Dendritic cell treated with granulocyte-macrophage colony-stimulating factor and Interleukin-4, amounts not matched to agents 40 ng/mL and 50 ng/mL, for 4 days (primary cell): ENCODE data around the gene ENAM.
"Not testable (repeated sequence)": the region's sequence is repeated elsewhere in the genome, so short reads cannot be mapped to it uniquely, and the experiment has no call there.

Source experiments
- H3K27ac Mint-ChIP-seq: one replicate; pipeline ENCODE4 v1.8.0; 2022; ENCODE audit warnings: mild to moderate bottlenecking, mixed read lengths
- H3K27me3 Mint-ChIP-seq: one replicate; pipeline ENCODE4 v1.8.0; 2022; ENCODE audit warnings: mild to moderate bottlenecking, mixed read lengths
- H3K36me3 Mint-ChIP-seq: one replicate; pipeline ENCODE4 v1.8.0; 2022; ENCODE audit warnings: low read depth, mixed read lengths
- H3K4me1 Mint-ChIP-seq: one replicate; pipeline ENCODE4 v1.8.0; 2022; ENCODE audit warnings: low read depth, mixed read lengths
- H3K4me3 Mint-ChIP-seq: one replicate; pipeline ENCODE4 v1.8.0; 2022; ENCODE audit warnings: mild to moderate bottlenecking, moderate library complexity, mixed read lengths
- H3K9me3 Mint-ChIP-seq: one replicate; pipeline ENCODE4 v1.8.0; 2022; ENCODE audit warnings: mixed read lengths
- intact Hi-C: fragments of 100-400 bp; cut with micrococcal nuclease; formaldehyde crosslinking; loops from one replicate; pipeline ENCODE4 v1.15.0; 2022

The ENAM gene

DNA sequence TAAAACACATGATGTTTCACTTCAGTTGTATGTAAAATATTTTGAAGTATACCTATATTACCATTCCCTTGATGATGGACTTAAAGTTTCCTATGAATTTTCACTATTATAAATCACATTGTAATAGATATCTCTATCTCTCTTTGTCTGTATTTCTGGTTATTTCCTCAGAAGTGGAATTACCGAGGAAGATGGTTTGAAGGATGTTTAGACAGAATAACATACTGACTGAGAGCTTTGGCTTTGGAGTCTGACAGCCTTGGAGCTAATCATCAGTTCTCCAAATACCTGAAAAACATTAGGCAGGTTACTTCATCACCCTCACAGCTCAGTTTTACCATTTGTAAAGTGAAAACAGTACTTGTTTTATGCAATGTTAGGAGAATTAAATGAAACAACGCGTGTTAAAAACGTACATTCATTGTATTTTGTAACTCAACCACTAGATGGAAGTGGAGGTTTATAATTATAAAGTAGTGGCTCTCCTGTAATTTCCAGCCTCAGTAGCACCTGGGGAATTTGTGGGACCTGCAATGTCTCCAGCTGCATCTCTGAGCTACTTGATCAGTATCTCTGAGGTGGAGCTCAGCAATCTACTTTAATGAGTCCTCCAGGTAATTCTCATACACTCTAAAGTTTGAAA, 23.4 kb downstream of the ENAM start:
- peaks cover 3% of the 10 kb centered on the region for H3K27me3 Mint-ChIP-seq
- no peak overlapping the region for H3K4me3 Mint-ChIP-seq
- H3K9me3 Mint-ChIP-seq = no peaks in the 10 kb centered on the region
- intact Hi-C loops = loop anchor here (5.0 kb wide), 1 partner anchor 1060 kb away; no protein-coding TSS in a partner anchor
- H3K36me3 Mint-ChIP-seq = no peaks in the 10 kb centered on the region
- H3K4me1 Mint-ChIP-seq = peaks cover 8% of the 10 kb centered on the region
- no peak overlapping the region for H3K27ac Mint-ChIP-seq

- Mint-ChIP-seq H3K27ac (no peak overlapping the region), H3K4me3 (no peak overlapping the region), H3K27me3 (no peaks in the 10 kb centered on the region), H3K9me3 (no peaks in the 10 kb centered on the region), H3K36me3 (no peaks in the 10 kb centered on the region), H3K4me1 (peaks cover 11% of the 10 kb centered on the region)
- intact Hi-C loops = loop anchor here (5.0 kb wide), 1 partner anchor 1058 kb away; no protein-coding TSS in a partner anchor
These were observed 26.1 kb downstream of the ENAM start for GRCh38 chr4:70654605-70655011.

- intact Hi-C loops = no loop called here
- Mint-ChIP-seq H3K9me3 (no peaks in the 10 kb centered on the region), H3K36me3 (no peaks in the 10 kb centered on the region), H3K4me3 (no peak overlapping the region), H3K4me1 (peaks cover 11% of the 10 kb centered on the region), H3K27ac (no peak overlapping the region), H3K27me3 (no peaks in the 10 kb centered on the region)
These were observed 28.8 kb downstream of the ENAM start for GRCh38 chr4:70657326-70657725.

DNA sequence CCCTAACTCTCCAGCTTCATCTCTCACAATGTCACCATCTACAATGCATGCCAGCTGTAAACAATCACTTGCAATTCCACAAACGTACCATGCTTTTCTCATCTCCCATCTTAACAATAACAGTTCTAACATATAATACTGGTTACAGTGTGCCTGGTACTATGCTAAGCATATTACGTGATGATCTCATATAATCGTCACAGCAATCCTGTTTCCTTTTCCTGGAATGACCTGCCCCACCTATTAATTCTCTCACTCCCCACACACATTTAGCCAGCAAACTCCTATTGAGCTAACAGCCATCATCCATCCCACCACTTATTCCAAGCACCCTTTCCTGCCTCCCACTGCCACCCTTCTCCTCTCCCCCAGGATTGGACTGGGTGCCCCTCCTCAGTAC, 29.9 kb downstream of the ENAM start:
- no peak overlapping the region for H3K27ac Mint-ChIP-seq
- intact Hi-C loops = no loop called here
- H3K27me3 Mint-ChIP-seq = no peaks in the 10 kb centered on the region
- no peak overlapping the region for H3K4me3 Mint-ChIP-seq
- H3K9me3 Mint-ChIP-seq = no peaks in the 10 kb centered on the region
- H3K36me3 Mint-ChIP-seq = no peaks in the 10 kb centered on the region
- H3K4me1 Mint-ChIP-seq = peaks cover 11% of the 10 kb centered on the region

DNA sequence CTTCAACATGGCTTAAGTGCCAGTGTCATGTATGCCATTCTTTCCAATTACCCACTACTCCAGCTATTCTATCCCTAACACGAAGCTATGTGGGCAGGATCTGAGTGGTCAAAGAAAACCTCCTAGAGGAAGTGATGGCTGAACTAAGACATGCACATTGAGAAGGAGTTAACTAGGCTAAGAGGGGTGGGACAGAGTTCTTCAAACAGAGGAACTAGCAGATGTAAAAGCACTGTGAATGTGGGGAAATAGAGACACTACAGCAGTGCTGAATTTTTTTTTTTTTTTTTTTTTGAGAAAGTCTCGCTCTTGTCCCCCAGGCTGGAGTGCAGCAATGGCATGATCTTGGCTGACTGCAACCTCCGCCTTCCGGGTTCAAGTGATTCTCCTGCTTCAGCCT, 31.6 kb downstream of the ENAM start:
- no peaks in the 10 kb centered on the region for H3K27me3 Mint-ChIP-seq
- intact Hi-C loops = no loop called here
- H3K4me3 Mint-ChIP-seq = no peak overlapping the region

DNA sequence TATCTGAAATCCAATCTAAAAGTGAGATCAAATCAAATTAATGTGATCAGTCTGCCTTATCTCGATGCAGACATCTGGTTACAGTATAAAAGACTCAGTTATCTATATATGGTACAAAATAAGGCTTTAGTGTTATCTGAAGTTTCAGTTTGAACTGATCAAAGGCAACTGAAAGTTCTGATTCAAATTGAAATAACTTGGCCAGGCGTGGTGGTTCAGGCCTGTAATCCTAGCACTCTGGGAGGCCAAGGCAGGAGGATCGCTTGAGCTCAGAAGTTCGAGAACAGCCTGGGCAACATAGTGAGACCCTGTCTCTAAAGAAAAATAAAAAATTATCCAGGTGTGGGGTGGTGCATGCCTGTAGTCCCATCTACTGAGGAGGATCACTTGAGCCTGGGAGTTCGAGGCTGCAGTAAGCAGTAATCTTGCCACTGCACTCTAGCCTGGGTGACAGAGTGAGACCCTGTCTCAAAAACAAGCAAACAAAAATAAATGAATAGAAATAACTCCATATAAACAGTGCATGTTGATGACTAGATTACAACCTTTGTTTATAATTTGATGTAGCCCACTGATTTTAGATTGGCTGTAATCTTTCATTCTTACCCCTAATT, 32.9 kb downstream of the ENAM start:
- H3K4me3 Mint-ChIP-seq, H3K27me3 Mint-ChIP-seq, H3K9me3 Mint-ChIP-seq, intact Hi-C loops, H3K36me3 Mint-ChIP-seq, H3K27ac Mint-ChIP-seq: not testable (repeated sequence)
- H3K4me1 Mint-ChIP-seq = peaks cover 11% of the 10 kb centered on the region

More for the DNA sequence above, 31.6 kb downstream of the ENAM start:
- Mint-ChIP-seq H3K4me1 (peaks cover 11% of the 10 kb centered on the region), H3K9me3 (no peaks in the 10 kb centered on the region), H3K36me3 (no peaks in the 10 kb centered on the region), H3K27ac (no peak overlapping the region)

GRCh38 chr4:70666369-70666768, 37.8 kb downstream of the ENAM start, which contains the start of gene JCHAIN:
Gene JCHAIN, minus strand, starts transcription at chr4:70666508. Its CDS starts 18 bp downstream, at chr4:70666490.
- Mint-ChIP-seq H3K36me3 (no peaks in the 10 kb centered on the region), H3K9me3 (no peaks in the 10 kb centered on the region), H3K4me3 (no peak within 1 kb of the TSS), H3K4me1 (no peaks in the 10 kb centered on the region), H3K27me3 (no peaks in the 10 kb centered on the region), H3K27ac (no peak within 1 kb of the TSS)
- intact Hi-C loops = no loop called here

DNA sequence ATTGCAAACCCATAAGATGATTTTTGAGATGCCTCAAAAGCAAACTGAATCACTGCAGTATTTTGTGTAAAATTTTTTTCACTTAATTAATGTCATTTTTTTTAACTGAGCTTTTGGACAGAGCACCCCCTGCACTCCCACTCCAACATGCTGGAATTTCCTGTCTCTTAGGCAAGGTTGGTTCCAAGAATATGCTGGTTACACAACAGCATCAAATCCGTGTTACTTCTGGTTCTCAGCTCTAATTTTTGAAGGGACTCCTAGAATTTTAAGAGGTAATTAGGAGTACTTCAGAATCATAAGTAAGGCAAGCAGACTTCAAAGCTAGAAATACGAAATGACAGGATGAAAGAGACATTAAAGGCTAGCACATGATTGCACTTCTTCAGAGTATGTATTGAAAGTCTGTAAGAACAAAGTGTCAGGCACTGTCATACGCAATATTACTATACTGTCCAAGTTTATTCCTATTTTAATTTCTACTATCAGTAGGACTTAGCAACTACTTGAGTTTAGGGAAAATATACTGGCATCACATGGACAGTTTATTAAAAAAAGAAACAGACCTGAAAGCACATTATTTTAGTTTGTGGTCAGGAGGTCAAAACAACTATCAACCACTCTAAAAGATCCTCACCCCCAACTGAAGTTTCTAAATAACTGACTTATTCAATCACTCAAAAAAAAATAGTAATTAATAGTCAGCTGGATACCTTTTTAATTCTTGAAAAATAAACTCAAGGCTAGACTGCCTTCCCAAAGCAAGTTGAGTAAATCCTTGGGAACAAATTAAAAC, 39.4 kb downstream of the ENAM start:
- no peaks in the 10 kb centered on the region for H3K36me3 Mint-ChIP-seq
- intact Hi-C loops = no loop called here
- no peaks in the 10 kb centered on the region for H3K9me3 Mint-ChIP-seq
- H3K27ac Mint-ChIP-seq = no peak overlapping the region
- no peaks in the 10 kb centered on the region for H3K4me1 Mint-ChIP-seq
- H3K4me3 Mint-ChIP-seq = no peak overlapping the region
- no peaks in the 10 kb centered on the region for H3K27me3 Mint-ChIP-seq

- H3K9me3 Mint-ChIP-seq = no peaks in the 10 kb centered on the region
- H3K27ac Mint-ChIP-seq = no peak overlapping the region
- H3K4me3 Mint-ChIP-seq = no peak overlapping the region
- H3K27me3 Mint-ChIP-seq = no peaks in the 10 kb centered on the region
- H3K36me3 Mint-ChIP-seq = no peaks in the 10 kb centered on the region
- intact Hi-C loops = no loop called here
- no peaks in the 10 kb centered on the region for H3K4me1 Mint-ChIP-seq
These were observed 41.9 kb downstream of the ENAM start for GRCh38 chr4:70670332-70671014.

- Mint-ChIP-seq H3K27me3 (no peaks in the 10 kb centered on the region), H3K36me3 (no peaks in the 10 kb centered on the region), H3K9me3 (no peaks in the 10 kb centered on the region), H3K4me3 (no peak overlapping the region), H3K4me1 (no peaks in the 10 kb centered on the region), H3K27ac (no peak overlapping the region)
- intact Hi-C loops = no loop called here
These were observed 42.5 kb downstream of the ENAM start for GRCh38 chr4:70671091-70671490.

GRCh38 chr4:70674191-70674590, 45.6 kb downstream of the ENAM start:
- no peak overlapping the region for H3K4me3 Mint-ChIP-seq
- H3K36me3 Mint-ChIP-seq = no peaks in the 10 kb centered on the region
- peaks cover 6% of the 10 kb centered on the region for H3K4me1 Mint-ChIP-seq
- H3K27ac Mint-ChIP-seq = no peak overlapping the region
- no peaks in the 10 kb centered on the region for H3K27me3 Mint-ChIP-seq
- no peaks in the 10 kb centered on the region for H3K9me3 Mint-ChIP-seq
- intact Hi-C loops = no loop called here

GRCh38 chr4:70674731-70675130, 46.2 kb downstream of the ENAM start:
- Mint-ChIP-seq H3K27me3 (no peaks in the 10 kb centered on the region), H3K4me1 (peaks cover 6% of the 10 kb centered on the region), H3K4me3 (no peak overlapping the region), H3K36me3 (no peaks in the 10 kb centered on the region), H3K9me3 (no peaks in the 10 kb centered on the region), H3K27ac (no peak overlapping the region)
- intact Hi-C loops = no loop called here

- Mint-ChIP-seq H3K27ac (no peak overlapping the region), H3K4me3 (no peak overlapping the region), H3K27me3 (no peaks in the 10 kb centered on the region), H3K9me3 (no peaks in the 10 kb centered on the region), H3K36me3 (no peaks in the 10 kb centered on the region), H3K4me1 (peaks cover 6% of the 10 kb centered on the region)
- intact Hi-C loops = no loop called here
These were observed 48.1 kb downstream of the ENAM start for GRCh38 chr4:70676554-70677090.
